HepG2 (cell line): Measurements from ENCODE around the gene RNLS.

Experiments used
- CREM ChIP-seq, 2 experiments: sonication (generic) in 1 of 2; formaldehyde crosslinking in 1 of 2; IDR thresholded peaks; 2 replicates each; pipeline versions ENCODE4 v1.4.0 to v1.6.1; 2016 to 2020; ENCODE audit warnings: antibody characterized with exemption in 1 of 2, mild to moderate bottlenecking in 1 of 2, missing genetic modification reagents in 1 of 2
- CTCF ChIP-seq: sonication (generic); formaldehyde crosslinking; IDR thresholded peaks from 2 replicates; pipeline ENCODE4 v1.5.0; 2020; ENCODE audit warnings: mild to moderate bottlenecking, missing genetic modification reagents, moderate library complexity
- MXI1 ChIP-seq: IDR thresholded peaks from 3 replicates; pipeline ENCODE4 v1.6.1; 2012; ENCODE audit warnings: low read depth, low read length, inconsistent platforms, borderline replicate concordance
- POLR2A ChIP-seq, 2 experiments: IDR thresholded peaks; 2 replicates each; pipeline ENCODE4 v1.6.1; 2011; ENCODE audit warnings: low read depth in 2 of 2, low read length in 2 of 2, mild to moderate bottlenecking in 1 of 2, moderate library complexity in 1 of 2; ENCODE audit not compliant: insufficient read depth in 1 of 2
- RBFOX2 ChIP-seq: fragments of 200-400 bp; formaldehyde crosslinking; IDR thresholded peaks from 2 replicates; pipeline ENCODE4 v1.6.1; 2017; ENCODE audit warnings: low read depth, mild to moderate bottlenecking, low read length
- USF2 ChIP-seq, 2 experiments: sonication (generic) in 1 of 2; formaldehyde crosslinking in 1 of 2; IDR thresholded peaks; 2 replicates each; pipeline versions ENCODE4 v1.5.1 to v1.6.1; 2011 to 2020; ENCODE audit warnings: borderline replicate concordance in 1 of 2, low read depth in 1 of 2, low read length in 1 of 2, mild to moderate bottlenecking in 1 of 2, missing genetic modification reagents in 1 of 2, moderate library complexity in 1 of 2
- ZNF232 ChIP-seq: sonication (generic); formaldehyde crosslinking; IDR thresholded peaks from 2 replicates; pipeline ENCODE4 v1.4.0; 2020; ENCODE audit warnings: missing genetic modification reagents, borderline replicate concordance
- ZNF260 ChIP-seq: sonication (generic); formaldehyde crosslinking; IDR thresholded peaks from 2 replicates; pipeline ENCODE4 v1.4.0; 2020; ENCODE audit warnings: missing genetic modification reagents, low read depth, mild to moderate bottlenecking, borderline replicate concordance
- ZNF703 ChIP-seq: sonication (generic); formaldehyde crosslinking; IDR thresholded peaks from 2 replicates; pipeline ENCODE4 v1.5.1; 2020; ENCODE audit warnings: missing genetic modification reagents, mild to moderate bottlenecking, moderate library complexity, borderline replicate concordance
- TF ChIP-seq, protein P1 (sequence below): sonication (generic); formaldehyde crosslinking; IDR thresholded peaks from 2 replicates; pipeline ENCODE4 v1.9.0; 2021; ENCODE audit warnings: mild to moderate bottlenecking, missing genetic modification reagents

GRCh38 chr10:88366772-88367171 is 216.3 kb downstream of the RNLS start:
- TF ChIP-seq ZNF232 (CRISPR knock-in tag) (no peak), MXI1 (no peak), USF2 (IDR thresholded peaks at IDR 0.05; ENCODE audit: low read depth, low read length) (no peak), USF2 (CRISPR knock-in tag; IDR thresholded peaks at IDR 0.05; ENCODE audit: borderline replicate concordance) (no peak), CREM (IDR thresholded peaks at IDR 0.05) (no peak), CREM (CRISPR knock-in tag; IDR thresholded peaks at IDR 0.05) (no peak), ZNF260 (CRISPR knock-in tag) (no peak), CTCF (CRISPR knock-in tag) (no peak), ZNF703 (CRISPR knock-in tag) (no peak), RBFOX2 (no peak), POLR2A (IDR thresholded peaks at IDR 0.05; ENCODE audit: insufficient read depth in 1 of 2, low read depth in 2 of 2, low read length in 2 of 2) (no peak)
- TF ChIP-seq, protein P1, sequence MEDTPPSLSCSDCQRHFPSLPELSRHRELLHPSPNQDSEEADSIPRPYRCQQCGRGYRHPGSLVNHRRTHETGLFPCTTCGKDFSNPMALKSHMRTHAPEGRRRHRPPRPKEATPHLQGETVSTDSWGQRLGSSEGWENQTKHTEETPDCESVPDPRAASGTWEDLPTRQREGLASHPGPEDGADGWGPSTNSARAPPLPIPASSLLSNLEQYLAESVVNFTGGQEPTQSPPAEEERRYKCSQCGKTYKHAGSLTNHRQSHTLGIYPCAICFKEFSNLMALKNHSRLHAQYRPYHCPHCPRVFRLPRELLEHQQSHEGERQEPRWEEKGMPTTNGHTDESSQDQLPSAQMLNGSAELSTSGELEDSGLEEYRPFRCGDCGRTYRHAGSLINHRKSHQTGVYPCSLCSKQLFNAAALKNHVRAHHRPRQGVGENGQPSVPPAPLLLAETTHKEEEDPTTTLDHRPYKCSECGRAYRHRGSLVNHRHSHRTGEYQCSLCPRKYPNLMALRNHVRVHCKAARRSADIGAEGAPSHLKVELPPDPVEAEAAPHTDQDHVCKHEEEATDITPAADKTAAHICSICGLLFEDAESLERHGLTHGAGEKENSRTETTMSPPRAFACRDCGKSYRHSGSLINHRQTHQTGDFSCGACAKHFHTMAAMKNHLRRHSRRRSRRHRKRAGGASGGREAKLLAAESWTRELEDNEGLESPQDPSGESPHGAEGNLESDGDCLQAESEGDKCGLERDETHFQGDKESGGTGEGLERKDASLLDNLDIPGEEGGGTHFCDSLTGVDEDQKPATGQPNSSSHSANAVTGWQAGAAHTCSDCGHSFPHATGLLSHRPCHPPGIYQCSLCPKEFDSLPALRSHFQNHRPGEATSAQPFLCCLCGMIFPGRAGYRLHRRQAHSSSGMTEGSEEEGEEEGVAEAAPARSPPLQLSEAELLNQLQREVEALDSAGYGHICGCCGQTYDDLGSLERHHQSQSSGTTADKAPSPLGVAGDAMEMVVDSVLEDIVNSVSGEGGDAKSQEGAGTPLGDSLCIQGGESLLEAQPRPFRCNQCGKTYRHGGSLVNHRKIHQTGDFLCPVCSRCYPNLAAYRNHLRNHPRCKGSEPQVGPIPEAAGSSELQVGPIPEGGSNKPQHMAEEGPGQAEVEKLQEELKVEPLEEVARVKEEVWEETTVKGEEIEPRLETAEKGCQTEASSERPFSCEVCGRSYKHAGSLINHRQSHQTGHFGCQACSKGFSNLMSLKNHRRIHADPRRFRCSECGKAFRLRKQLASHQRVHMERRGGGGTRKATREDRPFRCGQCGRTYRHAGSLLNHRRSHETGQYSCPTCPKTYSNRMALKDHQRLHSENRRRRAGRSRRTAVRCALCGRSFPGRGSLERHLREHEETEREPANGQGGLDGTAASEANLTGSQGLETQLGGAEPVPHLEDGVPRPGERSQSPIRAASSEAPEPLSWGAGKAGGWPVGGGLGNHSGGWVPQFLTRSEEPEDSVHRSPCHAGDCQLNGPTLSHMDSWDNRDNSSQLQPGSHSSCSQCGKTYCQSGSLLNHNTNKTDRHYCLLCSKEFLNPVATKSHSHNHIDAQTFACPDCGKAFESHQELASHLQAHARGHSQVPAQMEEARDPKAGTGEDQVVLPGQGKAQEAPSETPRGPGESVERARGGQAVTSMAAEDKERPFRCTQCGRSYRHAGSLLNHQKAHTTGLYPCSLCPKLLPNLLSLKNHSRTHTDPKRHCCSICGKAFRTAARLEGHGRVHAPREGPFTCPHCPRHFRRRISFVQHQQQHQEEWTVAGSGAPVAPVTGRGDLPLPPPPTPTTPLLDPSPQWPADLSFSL: no peak
